Loucy (cell line): Measurements from ENCODE around the gene KRTAP13-4.

Experiments
- H2AFZ ChIP-seq: fragments of 200-600 bp; sonication (generic); 2 replicates; pipeline ENCODE4 v1.6.0; 2016; ENCODE audit warnings: antibody characterized with exemption, mild to moderate bottlenecking, low read length, moderate library complexity
- H3F3A ChIP-seq: fragments of 200-600 bp; 2 replicates; pipeline ENCODE4 v1.6.0; 2016; ENCODE audit warnings: antibody characterized with exemption, low read depth, mild to moderate bottlenecking
- H3K27me3 ChIP-seq: fragments of 200-600 bp; sonication (generic); 2 replicates; pipeline ENCODE4 v1.6.1; 2014; ENCODE audit warnings: low read length, mild to moderate bottlenecking; ENCODE audit not compliant: insufficient read depth, poor library complexity, severe bottlenecking
- H3K36me3 ChIP-seq: fragments of 200-600 bp; sonication (generic); 2 replicates; pipeline ENCODE4 v1.6.1; 2016; ENCODE audit warnings: low read length; ENCODE audit not compliant: insufficient read depth
- H3K4me1 ChIP-seq: fragments of 200-600 bp; sonication (generic); 2 replicates; pipeline ENCODE4 v1.5.1; 2014; ENCODE audit warnings: low read length, mild to moderate bottlenecking; ENCODE audit not compliant: insufficient read depth, poor library complexity, severe bottlenecking
- H3K4me2 ChIP-seq: fragments of 200-600 bp; sonication (generic); 2 replicates; pipeline ENCODE4 v1.6.0; 2014; ENCODE audit warnings: antibody characterized with exemption, low read length, low read depth, mild to moderate bottlenecking; ENCODE audit not compliant: poor library complexity, severe bottlenecking
- H3K4me3 ChIP-seq: fragments of 200-600 bp; sonication (generic); 2 replicates; pipeline ENCODE4 v1.5.1; 2014; ENCODE audit warnings: low read length, mild to moderate bottlenecking, mixed read lengths; ENCODE audit not compliant: poor library complexity, severe bottlenecking
- H3K79me2 ChIP-seq: fragments of 200-600 bp; sonication (generic); 2 replicates; pipeline ENCODE4 v1.6.1; 2014; ENCODE audit warnings: low read length; ENCODE audit not compliant: insufficient read depth
- H3K9ac ChIP-seq: fragments of 200-600 bp; sonication (generic); 2 replicates; pipeline ENCODE4 v1.6.0; 2014; ENCODE audit warnings: mild to moderate bottlenecking, low read depth, low read length, moderate library complexity; ENCODE audit not compliant: poor library complexity, severe bottlenecking
- H3K9me2 ChIP-seq: fragments of 200-600 bp; sonication (generic); replicated peaks from 2 replicates; pipeline ENCODE4 v1.6.1; 2016; ENCODE audit warnings: low read depth, low read length, mixed read lengths
- H3K9me3 ChIP-seq: fragments of 200-600 bp; sonication (generic); 2 replicates; pipeline ENCODE4 v1.6.1; 2014; ENCODE audit warnings: mild to moderate bottlenecking, antibody characterized with exemption, low read length, low read depth; ENCODE audit not compliant: insufficient read depth
- H4K20me1 ChIP-seq: fragments of 200-600 bp; sonication (generic); 2 replicates; pipeline ENCODE4 v1.6.0; 2014; ENCODE audit warnings: antibody characterized with exemption, low read length, mild to moderate bottlenecking; ENCODE audit not compliant: insufficient read depth, poor library complexity, severe bottlenecking
- CTCF ChIP-seq: fragments of 200-600 bp; sonication (generic); conservative IDR thresholded peaks from 2 replicates; pipeline ENCODE4 v1.5.1; 2014; ENCODE audit warnings: mild to moderate bottlenecking, antibody characterized with exemption, low read length
- EZH2phosphoT487 ChIP-seq: fragments of 200-600 bp; IDR thresholded peaks from 2 replicates; pipeline ENCODE4 v1.6.1; 2018; ENCODE audit warnings: antibody characterized with exemption, mild to moderate bottlenecking, moderate library complexity, borderline replicate concordance

Gene KRTAP13-4

GRCh38 chr21:30479259-30479658 is 49.2 kb downstream of the KRTAP13-4 start:
- H3K79me2 ChIP-seq: no peaks in the 10 kb centered on the region
- H3K36me3 ChIP-seq: no peaks in the 10 kb centered on the region
- no peaks in the 10 kb centered on the region for H3K9me3 ChIP-seq
- TF ChIP-seq CTCF (no peak), EZH2phosphoT487 (no peak)
- no peak overlapping the region for H3K9ac ChIP-seq
- no peak overlapping the region for H2AFZ ChIP-seq
- no peaks in the 10 kb centered on the region for H3K9me2 ChIP-seq
- H3K27me3 ChIP-seq: no peaks in the 10 kb centered on the region
- H3K4me1 ChIP-seq: no peaks in the 10 kb centered on the region
- H3K4me2 ChIP-seq: no peak overlapping the region
- no peaks in the 10 kb centered on the region for H4K20me1 ChIP-seq
- H3K4me3 ChIP-seq: no peak overlapping the region
- no peaks in the 10 kb centered on the region for H3F3A ChIP-seq

- Histone ChIP-seq H3K9me3 (no peaks in the 10 kb centered on the region), H3K9me2 (no peaks in the 10 kb centered on the region), H3K4me3 (no peak within 1 kb of the TSS), H3K4me2 (no peak within 1 kb of the TSS), H3K36me3 (no peaks in the 10 kb centered on the region), H3K79me2 (no peaks in the 10 kb centered on the region), H3K9ac (no peak within 1 kb of the TSS), H3K4me1 (no peaks in the 10 kb centered on the region), H2AFZ (no peak within 1 kb of the TSS), H3K27me3 (no peaks in the 10 kb centered on the region), H4K20me1 (no peaks in the 10 kb centered on the region), H3F3A (no peaks in the 10 kb centered on the region)
- no peak for TF ChIP-seq CTCF
- no peak for TF ChIP-seq EZH2phosphoT487
Observed at GRCh38 chr21:30480145-30480544, 50.1 kb downstream of the KRTAP13-4 start, which contains the start of gene KRTAP19-1. KRTAP19-1 (minus strand) TSS chr21:30480367; CDS start chr21:30480317, 50 bp downstream.
